Suprapubic skin (tissue), 4 donors: Measurements from ENCODE around the gene PAK6. TPM values are rescaled to one million over a fixed set of nuclear protein-coding genes. Genes with fewer than 3 reads are reported as not detected.
A peak's percentile ranks its signal among the peaks of the same experiment; 100 is the strongest.

Experiments used
- DNase-seq, 2 donors: peaks; one replicate each; pipeline ENCODE4 v3.0.0-alpha.2; 2019; ENCODE audit warnings: low spot score in 2 of 2
- H3K27ac ChIP-seq: fragments of 200-600 bp; sonication (generic); one replicate; pipeline ENCODE4 v1.5.1; 2019
- H3K27me3 ChIP-seq: fragments of 200-600 bp; sonication (generic); one replicate; pipeline ENCODE4 v1.5.1; 2019
- H3K36me3 ChIP-seq: fragments of 200-600 bp; sonication (generic); one replicate; pipeline ENCODE4 v1.5.1; 2019
- H3K4me1 ChIP-seq: fragments of 200-600 bp; sonication (generic); one replicate; pipeline ENCODE4 v1.5.1; 2019
- H3K4me3 ChIP-seq: fragments of 200-600 bp; sonication (generic); one replicate; pipeline ENCODE4 v1.5.1; 2019; ENCODE audit warnings: mild to moderate bottlenecking
- H3K9me3 ChIP-seq: fragments of 200-600 bp; sonication (generic); one replicate; pipeline ENCODE4 v1.5.1; 2019
- EP300 ChIP-seq: sonication (generic); formaldehyde crosslinking; IDR thresholded peaks from one replicate; pipeline ENCODE4 v1.6.1; 2017; ENCODE audit warnings: antibody characterized with exemption
- POLR2A ChIP-seq, 2 donors: fragments of 450-650 bp; IDR thresholded peaks; one replicate each; pipeline ENCODE4 v1.6.1; 2017; ENCODE audit warnings: antibody characterized with exemption in 2 of 2, mild to moderate bottlenecking in 2 of 2, moderate library complexity in 2 of 2
- POLR2AphosphoS5 ChIP-seq, 3 donors: sonication (generic); formaldehyde crosslinking; IDR thresholded peaks; one replicate each; pipeline ENCODE4 v1.6.1; 2017; ENCODE audit warnings: antibody characterized with exemption in 3 of 3
- WGBS: methylation state at CpG from one replicate; pipeline ENCODE4 v1.1.5; 2018; 5-methylcytosine and 5-hydroxymethylcytosine counted together
- total RNA-seq, 4 donors: library from RNA; depleted of rRNA; stranded (reverse); fragments of >200 nt; gene quantifications; one replicate each; pipeline ENCODE4 v1.1.0, GENCODE V29; 2016
- TF ChIP-seq, protein P1 (sequence below), 2 donors: fragments of 200-600 bp in 1 of 2; fragments of 450-650 bp in 1 of 2; sonication (generic) in 1 of 2; IDR thresholded peaks; one replicate each; pipeline ENCODE4 v1.5.1; 2016 to 2019; ENCODE audit warnings: antibody characterized with exemption in 2 of 2, mild to moderate bottlenecking in 1 of 2, moderate library complexity in 1 of 2

PAK6 gene
- total RNA-seq, 4 donors from 2014 or later, result 71.7 to 145 (median 79.2) TPM

DNA sequence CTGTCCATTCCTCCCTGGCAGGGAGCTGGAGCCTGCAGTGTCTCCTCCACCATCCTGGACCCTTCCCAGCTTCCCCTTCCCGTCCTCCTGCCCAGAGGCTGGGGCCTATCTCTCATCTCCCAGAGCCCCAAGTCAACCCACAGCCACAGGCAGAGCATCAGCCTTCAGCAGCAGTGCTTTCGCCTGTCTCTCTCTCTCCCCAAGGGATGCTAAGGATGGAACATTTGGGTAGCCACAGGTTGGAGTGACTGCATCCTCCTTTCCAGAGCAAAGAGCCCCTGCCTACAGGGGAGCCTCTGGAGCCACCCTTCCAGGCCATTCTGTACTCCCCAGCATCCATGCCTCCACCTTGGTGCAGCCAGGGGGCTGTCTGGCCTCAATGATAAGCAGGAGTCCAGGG lies 64.7 kb downstream of the PAK6 start:
- TF ChIP-seq POLR2AphosphoS5 (IDR thresholded peaks at IDR 0.05), result no peak
- TF ChIP-seq POLR2A (IDR thresholded peaks at IDR 0.05), result no peak
- TF ChIP-seq EP300, result no peak
- TF ChIP-seq, protein P1, sequence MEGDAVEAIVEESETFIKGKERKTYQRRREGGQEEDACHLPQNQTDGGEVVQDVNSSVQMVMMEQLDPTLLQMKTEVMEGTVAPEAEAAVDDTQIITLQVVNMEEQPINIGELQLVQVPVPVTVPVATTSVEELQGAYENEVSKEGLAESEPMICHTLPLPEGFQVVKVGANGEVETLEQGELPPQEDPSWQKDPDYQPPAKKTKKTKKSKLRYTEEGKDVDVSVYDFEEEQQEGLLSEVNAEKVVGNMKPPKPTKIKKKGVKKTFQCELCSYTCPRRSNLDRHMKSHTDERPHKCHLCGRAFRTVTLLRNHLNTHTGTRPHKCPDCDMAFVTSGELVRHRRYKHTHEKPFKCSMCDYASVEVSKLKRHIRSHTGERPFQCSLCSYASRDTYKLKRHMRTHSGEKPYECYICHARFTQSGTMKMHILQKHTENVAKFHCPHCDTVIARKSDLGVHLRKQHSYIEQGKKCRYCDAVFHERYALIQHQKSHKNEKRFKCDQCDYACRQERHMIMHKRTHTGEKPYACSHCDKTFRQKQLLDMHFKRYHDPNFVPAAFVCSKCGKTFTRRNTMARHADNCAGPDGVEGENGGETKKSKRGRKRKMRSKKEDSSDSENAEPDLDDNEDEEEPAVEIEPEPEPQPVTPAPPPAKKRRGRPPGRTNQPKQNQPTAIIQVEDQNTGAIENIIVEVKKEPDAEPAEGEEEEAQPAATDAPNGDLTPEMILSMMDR (IDR thresholded peaks at IDR 0.05), result no peak

DNA sequence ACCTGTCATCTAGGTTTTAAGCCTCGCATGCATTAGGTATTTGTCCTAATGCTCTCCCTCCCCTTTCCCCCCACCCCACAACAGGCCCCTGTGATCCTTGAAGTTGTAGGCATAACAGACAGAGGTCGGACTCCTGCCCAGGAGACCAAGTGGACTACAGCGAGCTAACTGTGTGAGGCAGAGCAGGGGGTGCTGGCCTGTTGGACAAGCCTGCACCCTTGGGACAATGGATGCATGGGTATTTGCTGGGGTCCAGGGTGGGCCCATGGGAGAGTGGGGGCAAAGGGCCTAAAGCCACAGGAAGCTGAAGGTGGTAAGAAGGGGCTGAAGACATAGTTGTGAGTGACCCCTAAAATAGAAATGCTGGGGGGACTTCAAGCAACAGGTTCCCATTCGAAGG lies 66.4 kb downstream of the PAK6 start:
- TF ChIP-seq EP300 (no peak), POLR2AphosphoS5 (IDR thresholded peaks at IDR 0.05) (no peak), POLR2A (IDR thresholded peaks at IDR 0.05) (no peak)
- TF ChIP-seq, protein P1 (IDR thresholded peaks at IDR 0.05), result no peak
- no peaks in the 10 kb centered on the region for H3K9me3 ChIP-seq
- peaks cover 8% of the 10 kb centered on the region for H3K27me3 ChIP-seq
- H3K36me3 ChIP-seq, result no peaks in the 10 kb centered on the region
- H3K27ac ChIP-seq, result no peak overlapping the region
- no peak for DNase-seq
- 100% methylated on average over 3 of the region's 4 CpGs for WGBS
- H3K4me1 ChIP-seq, result no peaks in the 10 kb centered on the region
- H3K4me3 ChIP-seq, result no peak overlapping the region

More for the DNA sequence above, 64.7 kb downstream of the PAK6 start:
- 90% methylated on average over 2 of the region's 2 CpGs for WGBS
- Histone ChIP-seq H3K4me1 (no peaks in the 10 kb centered on the region), H3K36me3 (no peaks in the 10 kb centered on the region), H3K27ac (no peak overlapping the region), H3K27me3 (peaks cover 4% of the 10 kb centered on the region), H3K4me3 (no peak overlapping the region), H3K9me3 (no peaks in the 10 kb centered on the region)
- no peak for DNase-seq

DNA sequence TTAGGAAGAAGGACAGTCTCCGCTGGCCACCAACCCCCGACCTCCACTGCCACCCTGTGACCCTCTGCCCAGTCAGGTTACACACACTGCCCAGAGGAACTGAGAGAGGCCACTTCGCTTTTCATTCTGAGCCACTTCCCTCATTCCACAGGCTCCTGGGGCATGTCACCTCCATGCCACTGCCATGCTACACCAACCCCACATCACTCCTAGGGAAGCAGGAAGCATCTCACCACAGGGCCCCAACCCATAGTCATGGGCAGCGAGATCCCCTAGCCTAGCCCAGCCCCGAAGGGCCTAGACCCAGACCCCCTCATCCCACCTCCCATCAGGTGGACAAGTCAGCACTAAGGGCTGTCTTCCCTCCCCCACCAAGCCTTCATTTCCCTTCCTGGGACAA lies 67.5 kb downstream of the PAK6 start:
- peaks cover 13% of the 10 kb centered on the region for H3K27me3 ChIP-seq

DNA sequence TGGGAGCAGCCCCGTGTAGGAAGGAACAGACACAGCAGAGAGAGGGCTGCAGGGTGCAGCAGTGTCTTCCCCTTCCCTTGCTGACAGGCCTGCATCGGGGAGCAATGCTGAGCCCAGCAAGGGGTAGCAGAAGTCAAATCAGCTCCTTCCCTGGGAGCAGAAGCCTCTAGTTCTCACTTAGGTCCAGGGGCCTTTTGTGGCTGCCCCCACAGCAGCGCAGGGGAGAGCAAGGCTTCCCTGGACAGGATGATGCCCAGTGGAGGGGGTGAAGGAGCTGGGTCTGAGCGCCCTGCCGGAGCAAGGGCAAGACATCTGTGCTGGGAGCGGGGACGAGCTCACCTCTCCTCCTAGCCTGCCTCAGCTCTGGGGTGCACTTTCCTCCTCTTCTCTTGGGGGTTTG lies 68.0 kb downstream of the PAK6 start:
- Histone ChIP-seq H3K27me3 (peaks cover 16% of the 10 kb centered on the region), H3K4me1 (no peaks in the 10 kb centered on the region), H3K27ac (no peak overlapping the region), H3K9me3 (no peaks in the 10 kb centered on the region), H3K4me3 (peak overlapping the region; percentile 32), H3K36me3 (no peaks in the 10 kb centered on the region)
- TF ChIP-seq, protein P1 (IDR thresholded peaks at IDR 0.05), result no peak
- no peak for TF ChIP-seq EP300
- TF ChIP-seq POLR2AphosphoS5 (IDR thresholded peaks at IDR 0.05), result no peak
- TF ChIP-seq POLR2A (IDR thresholded peaks at IDR 0.05), result no peak
- 83% methylated on average over 1 of the region's 7 CpGs for WGBS
- no peak for DNase-seq

More for the DNA sequence above, 67.5 kb downstream of the PAK6 start:
- WGBS, result 96% methylated on average over 3 of the region's 5 CpGs
- DNase-seq, result no peak
- H3K9me3 ChIP-seq, result no peaks in the 10 kb centered on the region
- no peaks in the 10 kb centered on the region for H3K36me3 ChIP-seq
- no peak for TF ChIP-seq EP300
- TF ChIP-seq, protein P1 (IDR thresholded peaks at IDR 0.05), result no peak
- TF ChIP-seq POLR2A (IDR thresholded peaks at IDR 0.05), result no peak
- TF ChIP-seq POLR2AphosphoS5 (IDR thresholded peaks at IDR 0.05), result no peak
- H3K27ac ChIP-seq, result no peak overlapping the region
- peak overlapping the region; percentile 32 for H3K4me3 ChIP-seq
- no peaks in the 10 kb centered on the region for H3K4me1 ChIP-seq

DNA sequence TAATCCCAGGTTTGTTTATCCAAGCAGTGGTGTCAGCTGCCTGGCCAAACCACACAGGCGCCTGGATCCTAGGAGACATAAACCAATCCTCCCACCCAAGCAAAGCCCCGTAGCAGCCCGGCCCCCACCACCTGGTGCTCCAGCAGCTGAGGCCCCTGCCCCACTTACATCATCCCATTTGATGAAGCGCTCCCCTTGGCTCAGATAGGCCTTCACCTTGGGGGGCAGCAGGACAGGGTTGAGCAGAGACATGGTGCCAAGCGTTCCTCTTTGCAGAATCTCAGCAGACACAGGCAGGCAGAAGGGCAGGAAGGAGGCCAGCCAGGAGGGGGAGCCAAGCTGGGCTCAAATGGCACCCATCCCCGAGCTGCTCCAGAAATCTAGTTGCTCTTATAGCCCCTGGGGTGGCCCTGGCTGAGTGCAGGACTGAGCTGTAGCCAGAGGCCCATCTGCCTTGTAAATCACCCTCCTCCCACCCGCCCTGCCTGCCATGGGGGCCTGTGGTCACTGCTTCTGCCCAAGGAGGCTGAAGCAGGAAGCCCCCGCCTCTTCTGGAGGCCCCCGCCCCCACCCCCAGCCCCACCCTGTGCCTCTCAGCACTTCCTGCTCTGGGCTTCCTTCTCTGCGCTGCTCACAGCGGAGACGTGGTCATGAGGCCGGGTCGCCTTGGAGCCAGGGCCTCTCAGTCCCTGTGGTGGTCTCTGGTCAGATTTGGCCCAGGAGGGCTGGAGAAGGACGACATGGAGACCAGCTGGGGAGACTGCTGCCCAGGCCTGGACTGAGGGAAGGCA lies 68.8 kb downstream of the PAK6 start, which contains the start of gene PLCB2:
Gene PLCB2, minus strand, starts transcription at position 515 of the 791 bp plus-strand sequence. Its CDS starts 263 bp downstream, at position 252.
- Histone ChIP-seq H3K4me3 (peak within 1 kb of the TSS; percentile 32), H3K9me3 (no peaks in the 10 kb centered on the region), H3K27ac (peak within 1 kb of the TSS; percentile 32), H3K4me1 (no peaks in the 10 kb centered on the region), H3K27me3 (peaks cover 17% of the 10 kb centered on the region), H3K36me3 (no peaks in the 10 kb centered on the region)
- no peak for TF ChIP-seq POLR2AphosphoS5 (IDR thresholded peaks at IDR 0.05)
- TF ChIP-seq EP300, result no peak
- TF ChIP-seq, protein P1 (IDR thresholded peaks at IDR 0.05), result no peak
- no peak for TF ChIP-seq POLR2A (IDR thresholded peaks at IDR 0.05)
- 71% methylated on average over 11 of the region's 15 CpGs for WGBS
- DNase-seq, result no peak
